Activated T-cell treated with anti-CD3 and anti-CD28 coated beads, Interleukin-2, amount 50 U/mL, for 4 hours (primary cell): ENCODE data around the gene CIITA. TPM values are rescaled to one million over a fixed set of nuclear protein-coding genes. Genes with fewer than 3 reads are reported as not detected.

ENCODE experiments used
- ATAC-seq, 2 donors: fragments of 200-7000 bp; cut with Tn5 transposase; one replicate each; pipeline ENCODE4 v1.10.0; 2021
- DNase-seq: peaks from one replicate; pipeline ENCODE4 v3.0.0-alpha.2; 2020
- H3K27me3 Mint-ChIP-seq: one replicate; pipeline ENCODE4 v1.8.0; 2021; ENCODE audit warnings: low read depth, mixed read lengths
- H3K36me3 Mint-ChIP-seq: one replicate; pipeline ENCODE4 v1.8.0; 2022; ENCODE audit warnings: mixed read lengths; ENCODE audit not compliant: insufficient read depth
- H3K4me1 Mint-ChIP-seq: one replicate; pipeline ENCODE4 v1.8.0; 2021; ENCODE audit warnings: low read depth, mixed read lengths
- H3K4me3 Mint-ChIP-seq: one replicate; pipeline ENCODE4 v1.8.0; 2021; ENCODE audit warnings: mild to moderate bottlenecking, moderate library complexity, mixed read lengths
- H3K9me3 Mint-ChIP-seq: one replicate; pipeline ENCODE4 v1.8.0; 2021; ENCODE audit warnings: mixed read lengths
- total RNA-seq, 3 donors: library from RNA; stranded (reverse); gene quantifications; one replicate each; pipeline ENCODE4 v1.2.1, GENCODE V29; 2021

The CIITA gene
- total RNA-seq, 3 donors from 2014 or later = 2.4 to 3.6 (median 2.5) TPM

DNA sequence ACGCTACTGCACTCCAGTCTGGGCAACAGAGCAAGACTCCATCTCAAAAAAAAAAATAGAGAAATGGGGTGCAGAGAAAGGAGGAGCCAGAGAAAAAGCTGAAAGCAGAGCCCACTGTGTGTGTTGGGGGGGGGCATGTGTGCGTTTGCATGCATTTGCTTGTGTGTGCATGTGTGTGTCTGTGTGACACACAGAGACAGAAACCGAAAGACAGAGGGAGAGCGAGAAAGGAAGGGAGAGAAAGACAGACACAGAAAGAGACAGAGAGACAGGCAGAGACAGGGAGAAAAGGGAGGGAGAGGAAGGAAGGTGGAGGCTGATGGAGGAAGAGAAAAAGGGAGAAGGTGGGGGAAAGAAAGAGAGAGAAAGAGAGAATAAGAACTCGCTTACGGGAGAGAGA, 9.8 kb upstream of the CIITA start:
- Mint-ChIP-seq H3K27me3 (peaks cover 14% of the 10 kb centered on the region), H3K36me3 (no peaks in the 10 kb centered on the region), H3K4me3 (no peak overlapping the region), H3K4me1 (peaks cover 43% of the 10 kb centered on the region), H3K9me3 (no peaks in the 10 kb centered on the region)
- DNase-seq (no peak), ATAC-seq (no peak)

DNA sequence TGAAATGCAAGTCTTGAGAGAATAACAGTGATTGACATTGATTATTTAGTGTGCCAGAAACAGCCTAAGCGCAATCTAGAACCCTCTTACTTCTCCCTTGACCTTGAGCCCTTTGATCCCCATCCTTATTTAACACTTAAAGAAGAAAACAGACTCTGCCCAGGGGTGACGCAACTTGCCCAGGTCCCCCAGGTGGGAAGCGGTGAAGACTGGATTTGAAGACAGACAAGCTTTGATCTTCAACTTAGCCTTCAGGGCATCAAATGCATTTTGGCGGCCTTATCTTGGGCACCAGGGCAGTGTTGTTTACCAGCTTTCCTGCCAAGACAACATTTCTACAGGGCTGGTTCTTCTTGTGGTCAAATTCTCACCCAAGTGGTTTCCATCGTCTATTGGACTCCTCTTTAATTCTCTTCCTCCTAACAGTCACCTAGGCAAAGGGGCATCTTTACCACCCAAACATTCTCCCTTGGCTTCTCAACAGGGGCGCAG, 8.9 kb upstream of the CIITA start:
- ATAC-seq = no peak
- H3K27me3 Mint-ChIP-seq = peaks cover 17% of the 10 kb centered on the region
- peaks cover 50% of the 10 kb centered on the region for H3K4me1 Mint-ChIP-seq
- no peaks in the 10 kb centered on the region for H3K36me3 Mint-ChIP-seq
- DNase-seq = no peak
- no peaks in the 10 kb centered on the region for H3K9me3 Mint-ChIP-seq
- H3K4me3 Mint-ChIP-seq = no peak overlapping the region

DNA sequence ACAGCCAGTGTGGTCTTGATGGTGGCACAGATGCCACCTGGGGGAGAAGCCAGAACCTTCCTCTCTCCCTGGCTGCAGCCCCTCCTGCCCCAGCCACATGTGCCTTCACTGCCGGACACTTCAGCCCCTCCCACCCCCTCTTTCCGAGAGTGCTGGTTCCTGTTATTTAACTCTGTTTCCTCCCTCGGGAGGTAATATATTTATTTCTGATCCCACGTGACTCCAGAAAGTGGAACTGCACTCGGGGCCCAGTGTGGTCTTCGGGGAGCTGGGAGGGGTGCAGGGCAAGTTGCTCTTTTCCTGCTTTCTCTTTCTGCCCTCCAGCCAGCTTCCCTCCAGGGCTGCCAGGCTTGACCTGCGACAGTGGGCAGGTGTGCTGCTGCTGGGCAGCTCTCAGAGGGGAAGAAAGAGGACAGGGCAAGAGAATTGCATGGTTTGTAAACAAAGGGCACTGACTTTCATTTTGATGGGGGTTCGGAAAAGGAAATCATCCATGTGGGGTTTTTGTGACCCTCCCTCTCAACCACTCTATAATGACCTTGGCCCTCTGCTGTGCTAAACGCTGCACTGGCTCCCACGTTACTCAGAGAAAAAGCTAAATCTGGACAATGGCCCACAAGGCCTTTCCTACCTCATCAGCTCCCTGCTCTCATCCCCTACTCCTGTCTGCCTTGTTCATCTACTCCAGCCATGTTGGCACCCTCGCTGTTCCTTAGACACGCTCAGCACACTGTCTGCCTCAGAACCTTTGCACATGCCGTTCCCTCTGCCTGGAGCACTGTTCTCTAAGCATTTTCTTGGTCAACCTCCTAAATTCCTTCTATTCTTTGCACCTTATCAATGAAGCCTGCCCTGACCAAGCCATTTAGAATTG, 8.2 kb upstream of the CIITA start:
- H3K9me3 Mint-ChIP-seq = no peaks in the 10 kb centered on the region
- H3K4me1 Mint-ChIP-seq = peaks cover 50% of the 10 kb centered on the region
- no peak for ATAC-seq
- peaks cover 19% of the 10 kb centered on the region for H3K27me3 Mint-ChIP-seq
- DNase-seq = no peak
- no peaks in the 10 kb centered on the region for H3K36me3 Mint-ChIP-seq
- peak overlapping the region; percentile 17 for H3K4me3 Mint-ChIP-seq

DNA sequence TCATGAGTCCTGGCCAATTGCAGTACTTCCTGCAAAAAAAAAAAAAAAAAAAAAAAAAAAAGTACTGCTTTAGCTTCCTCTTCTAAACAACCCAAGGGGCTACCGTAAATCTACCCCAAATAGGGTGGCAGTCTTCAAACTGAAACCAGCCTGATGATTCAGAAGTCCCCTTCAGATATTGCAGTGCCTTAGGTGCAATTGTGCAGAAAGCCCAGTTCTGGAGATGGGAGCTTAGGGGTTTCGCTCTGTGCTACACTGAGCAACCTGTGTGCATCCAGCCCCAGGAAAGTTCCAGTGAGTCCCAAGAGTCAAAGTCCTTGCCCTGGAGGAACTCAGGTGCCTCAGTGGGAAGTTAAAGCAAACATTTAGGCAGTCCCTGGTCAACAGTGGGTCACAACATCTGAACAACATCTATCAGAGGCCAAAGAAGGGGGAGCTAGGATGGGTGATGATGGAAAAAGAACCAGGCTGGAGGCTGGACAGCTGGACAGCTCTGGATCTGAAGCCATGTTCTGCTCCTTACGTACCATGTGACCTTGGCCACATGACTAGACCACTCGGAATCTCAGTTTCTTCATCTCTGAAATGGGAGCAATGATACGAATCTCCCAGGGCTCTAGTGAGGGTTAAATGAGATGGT, 6.7 kb upstream of the CIITA start:
- no peak for DNase-seq
- no peak overlapping the region for H3K4me3 Mint-ChIP-seq
- ATAC-seq = peak; percentile 25 to 48

DNA sequence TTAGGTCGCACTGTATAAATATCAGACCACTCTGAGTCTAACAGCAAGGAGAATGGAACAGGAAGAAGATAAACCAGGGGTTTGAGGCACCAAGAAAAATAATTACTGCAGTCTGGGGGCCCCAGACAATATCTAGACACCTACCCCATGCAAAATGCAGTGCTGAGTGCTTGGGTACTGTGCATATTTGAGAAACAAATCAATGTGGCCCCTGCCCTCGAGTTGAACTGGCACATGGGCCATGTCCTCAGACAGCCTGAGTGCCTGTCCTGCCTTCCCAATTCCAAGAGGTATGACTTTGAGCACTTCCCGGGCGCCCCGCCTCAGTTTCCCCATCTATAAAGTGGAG, 6.2 kb upstream of the CIITA start:
- H3K4me1 Mint-ChIP-seq = peaks cover 66% of the 10 kb centered on the region
- DNase-seq = no peak

More for the DNA sequence above, 6.7 kb upstream of the CIITA start:
- no peaks in the 10 kb centered on the region for H3K36me3 Mint-ChIP-seq
- peaks cover 61% of the 10 kb centered on the region for H3K4me1 Mint-ChIP-seq
- peaks cover 27% of the 10 kb centered on the region for H3K27me3 Mint-ChIP-seq
- no peaks in the 10 kb centered on the region for H3K9me3 Mint-ChIP-seq

DNA sequence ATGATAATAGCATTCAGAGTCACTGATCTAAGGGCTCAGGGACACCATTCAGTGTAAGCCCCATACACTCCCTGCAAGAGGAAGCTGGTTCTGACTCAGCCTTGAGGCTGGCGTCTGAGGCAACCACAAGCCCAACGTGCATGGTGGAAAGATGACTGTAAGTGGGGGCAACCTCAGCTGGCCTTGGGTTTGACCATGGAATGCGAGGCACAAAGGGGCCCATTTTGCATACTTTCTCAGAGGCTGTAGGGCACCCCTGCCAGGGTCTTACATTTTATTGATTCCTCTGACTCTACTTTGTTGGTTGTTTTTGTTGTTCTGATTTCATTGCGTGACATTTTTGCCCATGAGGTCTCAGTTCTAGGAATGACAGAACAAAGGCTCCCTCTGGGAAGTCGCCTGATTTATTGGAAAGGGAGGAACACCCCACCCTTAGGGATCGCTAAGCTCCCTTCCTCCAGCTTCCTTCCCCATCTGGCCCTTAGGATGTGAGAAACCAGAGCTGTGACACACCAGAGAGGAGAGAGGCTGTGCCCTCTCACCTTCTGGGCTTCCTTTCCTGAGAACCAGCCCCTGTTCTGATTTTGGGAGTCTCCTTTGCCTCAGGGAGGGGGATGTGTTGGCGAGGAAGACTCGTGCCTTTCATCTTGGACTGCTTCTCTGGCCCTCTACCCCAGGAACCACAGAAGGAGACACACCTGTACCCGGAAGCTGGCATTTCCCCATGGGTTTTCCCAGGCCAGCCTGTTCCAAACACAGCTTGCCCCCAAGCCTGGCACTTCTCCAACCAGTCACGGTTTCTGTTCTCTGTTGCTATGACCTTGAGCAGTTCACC, 5.6 kb upstream of the CIITA start:
- Mint-ChIP-seq H3K9me3 (no peaks in the 10 kb centered on the region), H3K4me3 (peak overlapping the region; percentile 19), H3K27me3 (peaks cover 35% of the 10 kb centered on the region), H3K36me3 (no peaks in the 10 kb centered on the region), H3K4me1 (peaks cover 67% of the 10 kb centered on the region)
- DNase-seq (peak; percentile 16), ATAC-seq (peak; percentile 89 to 94)

More for the DNA sequence above, 6.2 kb upstream of the CIITA start:
- no peaks in the 10 kb centered on the region for H3K9me3 Mint-ChIP-seq
- no peak overlapping the region for H3K4me3 Mint-ChIP-seq
- peak in 1 of 2 donors; percentile 10 for ATAC-seq
- H3K27me3 Mint-ChIP-seq = peaks cover 33% of the 10 kb centered on the region
- H3K36me3 Mint-ChIP-seq = no peaks in the 10 kb centered on the region

DNA sequence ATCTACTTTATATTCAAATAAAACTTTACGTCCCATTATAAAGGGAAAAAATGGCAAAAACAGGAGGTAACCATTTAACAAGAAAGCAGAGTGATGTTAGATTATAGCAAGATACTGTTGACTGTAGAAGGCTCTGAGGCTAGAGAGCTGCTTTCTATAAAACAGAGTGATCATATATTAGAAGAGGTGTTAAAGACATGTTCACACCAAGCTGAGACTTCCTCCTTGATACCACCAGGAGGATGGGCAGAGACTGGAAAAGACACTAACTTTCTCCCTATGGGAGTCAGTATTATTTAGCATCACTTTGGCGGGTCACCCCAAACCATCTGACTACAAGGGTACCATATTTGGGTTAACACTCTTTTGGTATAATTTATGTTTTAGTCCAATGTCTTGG, 687 bp upstream of the CIITA start:
- Mint-ChIP-seq H3K4me1 (peaks cover 73% of the 10 kb centered on the region), H3K36me3 (no peaks in the 10 kb centered on the region), H3K9me3 (no peaks in the 10 kb centered on the region), H3K4me3 (peak overlapping the region; percentile 90), H3K27me3 (peaks cover 57% of the 10 kb centered on the region)
- no peak for ATAC-seq
- no peak for DNase-seq

DNA sequence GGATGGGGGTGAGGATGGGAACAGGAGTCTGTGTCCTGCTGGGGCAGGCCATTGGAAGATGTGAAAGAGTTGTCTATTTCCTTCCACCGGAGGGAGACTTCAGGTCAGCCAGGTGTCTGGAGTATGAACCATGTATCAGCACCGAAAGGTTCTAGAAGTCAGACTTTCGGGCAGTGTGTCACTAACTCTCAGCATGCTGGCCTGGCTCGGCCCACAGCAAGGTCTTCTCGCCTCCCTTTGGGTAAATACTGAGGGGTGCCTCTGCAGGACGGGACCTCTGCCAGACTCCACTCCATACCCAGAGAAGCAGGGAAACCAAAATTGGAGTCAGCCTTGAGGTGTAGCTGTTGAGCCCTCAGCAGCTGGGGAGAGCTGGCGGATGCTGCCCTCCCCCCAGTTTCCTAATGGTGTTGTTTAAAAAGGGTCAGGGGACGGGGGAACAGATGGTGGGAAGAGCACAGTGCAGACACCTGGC, 507 bp downstream of the CIITA start:
- peaks cover 69% of the 10 kb centered on the region for H3K4me1 Mint-ChIP-seq
- peaks cover 54% of the 10 kb centered on the region for H3K27me3 Mint-ChIP-seq
- H3K9me3 Mint-ChIP-seq = no peaks in the 10 kb centered on the region
- H3K4me3 Mint-ChIP-seq = peak overlapping the region; percentile 90
- ATAC-seq = no peak
- no peaks in the 10 kb centered on the region for H3K36me3 Mint-ChIP-seq
- DNase-seq = no peak

DNA sequence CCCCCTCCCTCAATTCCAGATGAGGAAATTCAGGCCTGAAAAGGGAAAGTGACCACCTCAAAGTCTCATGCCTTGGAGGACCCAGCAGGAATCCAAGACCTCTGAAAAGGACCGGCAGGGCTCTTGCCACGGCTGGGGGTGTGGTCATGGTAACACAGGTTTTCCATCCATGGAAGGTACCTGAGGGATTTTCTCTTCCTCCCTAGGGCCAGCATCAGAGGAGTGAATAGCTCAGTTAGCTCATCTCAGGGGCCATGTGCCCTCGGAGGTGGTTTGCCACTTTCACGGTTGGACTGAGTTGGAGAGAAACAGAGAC, 1.3 kb downstream of the CIITA start:
- DNase-seq (no peak), ATAC-seq (peak in 1 of 2 donors; percentile 20)
- Mint-ChIP-seq H3K27me3 (peaks cover 51% of the 10 kb centered on the region), H3K9me3 (no peaks in the 10 kb centered on the region), H3K4me1 (peaks cover 64% of the 10 kb centered on the region), H3K4me3 (peak overlapping the region; percentile 90), H3K36me3 (no peaks in the 10 kb centered on the region)

DNA sequence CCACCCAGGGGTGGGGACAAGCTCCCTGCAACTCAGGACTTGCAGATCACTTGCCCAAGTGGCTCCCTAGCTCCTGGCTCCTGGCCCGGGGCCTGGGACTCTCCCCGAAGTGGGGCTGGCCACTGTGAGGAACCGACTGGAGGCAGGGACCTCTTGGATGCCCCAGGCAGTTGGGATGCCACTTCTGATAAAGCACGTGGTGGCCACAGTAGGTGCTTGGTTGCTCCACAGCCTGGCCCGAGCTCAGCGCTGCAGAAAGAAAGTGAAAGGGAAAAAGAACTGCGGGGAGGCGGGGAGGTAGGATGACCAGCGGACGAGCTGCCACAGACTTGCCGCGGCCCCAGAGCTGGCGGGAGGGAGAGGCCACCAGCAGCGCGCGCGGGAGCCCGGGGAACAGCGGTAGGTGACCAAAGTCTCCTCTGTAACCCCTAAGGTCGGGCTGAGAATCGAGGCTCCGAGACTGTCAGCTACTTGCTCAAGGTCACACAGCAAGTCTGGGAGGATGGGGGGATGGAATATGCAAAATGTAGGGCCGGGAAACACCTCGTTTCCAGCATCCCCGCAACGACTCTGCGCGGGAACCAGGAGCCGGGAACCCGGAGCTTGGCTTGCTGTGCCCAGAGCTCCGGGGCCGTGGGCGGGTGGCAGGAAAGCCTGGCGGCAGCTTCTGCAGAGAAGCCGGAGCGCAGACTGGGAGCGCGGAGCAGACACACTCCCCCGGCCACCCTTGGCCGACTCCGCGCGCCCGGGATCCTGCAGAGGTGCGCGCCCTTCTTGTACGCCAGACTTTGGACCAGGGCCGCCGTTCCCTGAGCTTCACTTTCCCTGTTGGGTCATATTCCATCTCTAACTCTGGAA, 1.9 kb downstream of the CIITA start:
- Mint-ChIP-seq H3K27me3 (peaks cover 53% of the 10 kb centered on the region), H3K4me1 (peaks cover 66% of the 10 kb centered on the region), H3K4me3 (peak overlapping the region; percentile 90), H3K9me3 (no peaks in the 10 kb centered on the region), H3K36me3 (no peaks in the 10 kb centered on the region)
- DNase-seq = no peak
- ATAC-seq = peak; percentile 22 to 31

DNA sequence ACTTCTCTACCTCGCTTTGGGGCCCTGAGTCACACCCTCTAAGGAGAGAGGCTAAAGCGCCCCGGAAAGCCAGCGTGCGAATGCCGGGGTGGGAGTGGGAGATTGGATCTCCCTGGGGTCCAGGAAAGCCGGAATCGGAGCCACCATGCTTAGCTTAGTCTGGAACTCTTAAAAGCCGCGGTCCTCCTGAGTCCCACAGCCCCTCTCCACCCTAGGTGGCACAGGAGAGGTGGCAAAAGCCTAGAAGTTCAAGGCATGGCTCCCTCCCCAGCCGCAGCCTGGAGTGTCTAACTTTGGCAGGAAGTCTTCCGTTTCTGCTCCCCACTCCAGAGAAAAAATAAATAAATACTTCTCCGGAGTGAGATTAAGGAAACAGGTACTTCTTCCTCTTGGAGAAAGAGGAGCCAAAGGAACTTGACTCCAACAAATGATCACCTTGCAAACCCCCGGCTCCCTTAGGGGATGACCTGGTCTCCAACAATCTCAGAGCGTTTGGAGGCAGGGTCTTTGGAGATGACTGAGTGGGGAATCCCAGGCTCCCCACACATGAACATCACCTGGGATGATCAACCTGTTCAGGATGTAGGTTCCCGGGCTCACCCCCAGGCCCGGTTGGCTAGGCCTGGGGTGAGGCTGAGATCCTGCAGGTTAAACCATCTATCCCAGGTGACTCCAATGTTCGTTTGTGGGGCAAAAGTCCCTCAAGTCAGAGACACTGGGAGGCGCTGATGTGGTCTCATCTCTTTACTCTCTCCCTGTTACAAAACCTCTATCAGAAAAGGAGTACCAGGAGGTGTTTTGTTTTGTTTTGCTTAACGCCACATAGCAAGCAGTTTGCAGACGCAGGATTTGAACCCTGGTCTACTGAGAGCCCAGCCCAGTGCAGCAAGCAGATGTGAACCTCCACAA, 2.9 kb downstream of the CIITA start:
- no peak for ATAC-seq
- peaks cover 49% of the 10 kb centered on the region for H3K27me3 Mint-ChIP-seq
- peak overlapping the region; percentile 90 for H3K4me3 Mint-ChIP-seq
- no peaks in the 10 kb centered on the region for H3K36me3 Mint-ChIP-seq
- H3K9me3 Mint-ChIP-seq = no peaks in the 10 kb centered on the region
- DNase-seq = no peak
- H3K4me1 Mint-ChIP-seq = peaks cover 59% of the 10 kb centered on the region

DNA sequence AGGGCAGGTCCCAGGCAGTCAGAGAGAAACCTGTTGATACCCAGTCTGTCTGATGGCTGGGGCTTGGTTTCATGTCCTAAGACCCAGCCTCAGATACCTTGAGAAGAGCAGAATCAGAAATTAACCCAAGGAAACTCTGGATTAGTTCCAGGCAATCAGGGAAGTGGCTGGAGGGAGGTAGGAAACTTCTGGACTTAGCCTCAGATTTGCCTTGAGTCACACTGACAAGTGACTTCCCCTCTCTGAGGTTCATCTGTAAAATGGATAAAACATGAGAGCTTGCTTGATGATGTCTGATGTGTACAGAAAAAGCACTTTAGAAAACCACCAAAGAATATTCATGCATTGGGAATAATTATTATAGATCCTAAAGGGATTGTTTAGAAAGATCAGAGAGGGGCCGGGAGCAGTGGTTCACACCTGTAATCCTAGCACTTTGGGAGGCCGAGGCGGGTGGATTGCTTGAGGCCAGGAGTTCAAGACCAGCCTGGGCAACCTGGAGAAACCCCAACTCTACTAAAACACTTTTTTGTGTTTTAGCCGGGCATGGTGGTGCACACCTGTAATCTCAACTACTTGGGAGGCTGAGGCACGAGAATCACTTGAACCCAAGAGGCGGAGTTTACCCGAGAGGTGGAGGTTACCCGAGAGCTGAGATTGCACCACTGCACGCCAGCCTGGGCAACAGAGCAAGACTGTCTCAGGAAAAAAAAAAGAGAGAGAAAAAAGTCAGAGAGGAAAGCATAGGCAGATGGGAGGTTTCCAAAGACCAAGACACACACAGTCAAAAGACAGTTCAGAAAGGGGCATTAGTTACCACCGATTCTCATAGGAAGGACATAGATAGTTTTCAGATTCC, 3.8 kb downstream of the CIITA start:
- Mint-ChIP-seq H3K4me3 (no peak overlapping the region), H3K27me3 (peaks cover 45% of the 10 kb centered on the region), H3K36me3 (no peaks in the 10 kb centered on the region), H3K4me1 (peaks cover 56% of the 10 kb centered on the region), H3K9me3 (no peaks in the 10 kb centered on the region)
- ATAC-seq = no peak
- DNase-seq = no peak
